ENCODE data around the gene SHLD2.
"Not testable (repeated sequence)": the region's sequence is repeated elsewhere in the genome, so short reads cannot be mapped to it uniquely, and the experiment has no call there.

The SHLD2 gene

DNA sequence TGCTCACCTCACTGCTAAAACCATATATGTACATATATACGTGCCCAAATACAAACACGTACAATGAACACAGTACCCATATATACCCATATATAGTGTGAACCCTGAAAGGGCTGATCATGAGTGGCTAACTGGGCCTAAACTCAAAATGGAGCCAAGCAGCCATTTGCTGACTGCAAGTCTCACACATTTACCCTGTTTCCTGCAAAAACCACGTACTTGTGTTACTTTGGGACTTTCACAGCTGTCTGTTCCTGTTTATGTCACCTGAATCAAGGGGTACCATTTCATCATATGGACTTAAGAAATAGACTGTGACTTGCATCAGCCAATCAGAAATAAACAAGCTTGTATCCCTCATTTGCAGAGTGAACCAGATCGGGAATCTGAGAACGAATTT, 124.4 kb downstream of the SHLD2 start:
- not testable (repeated sequence) for DNase-seq

DNA sequence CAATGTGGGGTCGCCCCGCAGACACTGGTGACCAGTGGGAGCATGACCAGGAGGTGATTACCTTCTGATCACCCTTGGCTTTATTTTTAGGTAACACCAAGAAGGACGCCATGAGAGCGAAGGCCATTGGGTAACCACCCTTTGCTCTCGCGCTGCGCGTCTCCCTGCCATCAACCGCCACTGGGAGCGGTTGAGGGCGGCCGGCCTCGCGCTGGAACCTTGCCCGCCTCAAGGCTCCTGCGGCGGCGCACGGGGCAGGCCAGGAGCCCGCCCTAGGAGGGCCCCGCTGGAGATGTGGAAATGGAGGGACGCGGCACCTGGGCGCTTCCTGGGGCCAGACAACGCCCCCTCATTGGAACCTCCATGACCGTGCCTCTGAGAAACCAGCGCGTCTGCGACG, 127.8 kb downstream of the SHLD2 start:
- DNase-seq, result not testable (repeated sequence)

DNA sequence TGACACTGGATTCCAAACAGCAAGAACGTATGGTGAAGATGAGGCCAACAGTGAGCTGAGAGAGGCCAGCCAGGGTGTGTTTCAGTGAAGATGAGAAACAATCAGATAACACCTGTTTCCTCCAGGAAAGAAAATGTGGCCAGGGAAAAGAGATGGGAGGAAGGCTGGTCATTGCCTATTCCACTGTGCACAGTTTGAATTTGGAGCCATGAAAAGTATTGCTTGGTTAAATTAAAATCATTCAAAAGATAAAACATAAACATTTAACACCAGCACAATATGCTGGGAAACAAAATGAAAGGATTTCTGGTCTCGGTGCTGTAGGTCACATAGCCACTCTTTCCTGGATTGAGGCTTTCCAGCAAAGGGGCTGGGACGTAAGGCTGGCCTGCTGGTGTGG, 130.1 kb downstream of the SHLD2 start, which contains the start of gene NUTM2A:
Gene NUTM2A (plus strand): TSS at position 301 of the 400 bp plus-strand sequence. CDS start 383 bp downstream, outside the sequence.
- DNase-seq, result not testable (repeated sequence)

GRCh38 chr10:87228247-87228646, 133.2 kb downstream of the SHLD2 start:
- not testable (repeated sequence) for DNase-seq

- DNase-seq, result not testable (repeated sequence)
These were observed 134.2 kb downstream of the SHLD2 start for GRCh38 chr10:87229211-87229610.

DNA sequence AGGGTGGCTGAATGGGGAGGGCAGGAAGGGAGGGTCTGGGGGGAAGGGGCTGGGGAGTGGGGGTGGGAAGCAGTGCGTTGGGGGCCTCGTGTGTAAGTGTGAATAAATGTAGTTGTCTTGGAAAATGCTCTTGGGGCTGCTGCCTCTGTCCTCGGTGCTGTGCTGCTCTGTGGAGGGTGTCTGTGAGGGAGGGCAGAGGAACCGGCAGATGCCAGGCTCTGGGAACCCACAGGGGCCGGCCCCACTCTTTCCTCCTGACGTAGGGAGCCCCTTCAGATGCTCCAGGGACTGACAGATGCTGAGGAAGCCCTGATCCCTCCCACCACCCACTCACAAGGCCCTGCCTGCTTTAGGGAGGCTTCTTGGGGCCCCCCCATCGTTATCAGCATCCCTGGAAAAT, 139.8 kb downstream of the SHLD2 start:
- not testable (repeated sequence) for DNase-seq

- not testable (repeated sequence) for DNase-seq
These were observed 142.2 kb downstream of the SHLD2 start for GRCh38 chr10:87237244-87237643.

DNA sequence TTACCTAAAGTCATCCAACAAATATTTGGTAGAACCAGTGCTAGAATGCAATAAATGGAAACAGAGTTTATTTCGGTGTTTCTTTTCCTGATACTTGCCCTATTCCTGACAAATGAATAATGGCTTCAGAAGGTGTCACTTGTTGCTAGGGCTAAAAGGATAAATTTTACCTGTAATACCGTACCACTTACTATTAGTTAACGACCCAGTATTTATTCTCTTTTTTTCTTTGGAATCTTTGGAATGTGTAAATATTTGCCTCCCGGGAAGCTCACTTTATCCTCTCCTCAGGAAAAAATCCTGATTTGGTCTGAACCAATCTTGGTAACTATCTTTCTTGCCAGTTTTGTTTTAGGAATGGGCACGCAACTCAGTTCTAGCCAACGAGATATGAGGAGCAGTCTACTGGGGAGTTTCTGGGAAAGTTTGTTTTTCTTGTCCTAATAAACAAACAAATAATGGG, 144.4 kb downstream of the SHLD2 start:
- not testable (repeated sequence) for DNase-seq
